NB4 (cell line): ENCODE measurements around the gene CNST.

Experiments used
- DNase-seq: peaks from one replicate; pipeline ENCODE4 v3.0.0; 2010; ENCODE audit warnings: low read depth
- H3K4me3 ChIP-seq: one replicate; pipeline ENCODE4 v1.5.1; 2011; ENCODE audit warnings: mild to moderate bottlenecking, low read depth, low read length, moderate library complexity
- MYC ChIP-seq: IDR thresholded peaks from 2 replicates; pipeline ENCODE4 v1.6.1; 2011; ENCODE audit warnings: low read depth, low read length
- POLR2A ChIP-seq: IDR thresholded peaks from 2 replicates; pipeline ENCODE4 v1.6.1; 2011; ENCODE audit warnings: mild to moderate bottlenecking; ENCODE audit not compliant: insufficient read length; ENCODE audit errors: extremely low read depth
- TF ChIP-seq, protein P1 (sequence below): IDR thresholded peaks from one replicate; pipeline ENCODE4 v1.5.1; 2012; ENCODE audit warnings: low read depth, low read length
- TF ChIP-seq, protein P2 (sequence below): IDR thresholded peaks from 2 replicates; pipeline ENCODE4 v1.6.1; 2011; ENCODE audit warnings: low read depth, low read length

CNST gene

DNA sequence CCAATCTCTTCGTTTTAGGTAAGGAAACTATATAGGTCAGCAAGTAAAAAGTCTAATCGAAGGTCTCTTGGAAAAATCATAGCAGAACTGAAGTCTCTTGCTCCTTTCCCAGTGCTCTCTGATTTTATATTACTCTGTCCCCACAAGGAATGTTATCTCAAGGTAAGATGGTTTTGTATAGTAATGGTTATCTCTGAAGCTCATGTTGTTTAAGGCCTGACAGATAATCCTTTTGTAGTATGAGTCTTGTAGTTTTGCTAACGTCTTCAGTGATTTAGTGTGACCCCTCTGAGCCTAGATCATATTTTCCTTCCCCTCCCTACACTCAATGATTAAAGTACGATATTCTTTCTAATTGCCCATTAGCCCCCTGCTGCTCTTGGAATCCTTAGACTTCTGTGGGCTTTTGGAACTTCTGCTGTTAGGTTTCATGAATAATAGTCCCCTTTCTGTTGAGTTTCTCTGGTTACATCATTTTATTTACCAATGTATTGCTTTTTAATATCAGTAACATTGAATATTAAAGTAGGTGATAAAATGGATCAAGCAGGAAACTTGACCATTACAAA, 52.1 kb downstream of the CNST start:
- H3K4me3 ChIP-seq: no peak overlapping the region
- no peak for DNase-seq
- TF ChIP-seq, protein P1, sequence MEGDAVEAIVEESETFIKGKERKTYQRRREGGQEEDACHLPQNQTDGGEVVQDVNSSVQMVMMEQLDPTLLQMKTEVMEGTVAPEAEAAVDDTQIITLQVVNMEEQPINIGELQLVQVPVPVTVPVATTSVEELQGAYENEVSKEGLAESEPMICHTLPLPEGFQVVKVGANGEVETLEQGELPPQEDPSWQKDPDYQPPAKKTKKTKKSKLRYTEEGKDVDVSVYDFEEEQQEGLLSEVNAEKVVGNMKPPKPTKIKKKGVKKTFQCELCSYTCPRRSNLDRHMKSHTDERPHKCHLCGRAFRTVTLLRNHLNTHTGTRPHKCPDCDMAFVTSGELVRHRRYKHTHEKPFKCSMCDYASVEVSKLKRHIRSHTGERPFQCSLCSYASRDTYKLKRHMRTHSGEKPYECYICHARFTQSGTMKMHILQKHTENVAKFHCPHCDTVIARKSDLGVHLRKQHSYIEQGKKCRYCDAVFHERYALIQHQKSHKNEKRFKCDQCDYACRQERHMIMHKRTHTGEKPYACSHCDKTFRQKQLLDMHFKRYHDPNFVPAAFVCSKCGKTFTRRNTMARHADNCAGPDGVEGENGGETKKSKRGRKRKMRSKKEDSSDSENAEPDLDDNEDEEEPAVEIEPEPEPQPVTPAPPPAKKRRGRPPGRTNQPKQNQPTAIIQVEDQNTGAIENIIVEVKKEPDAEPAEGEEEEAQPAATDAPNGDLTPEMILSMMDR: no peak
- no peak for TF ChIP-seq POLR2A
- TF ChIP-seq, protein P2, sequence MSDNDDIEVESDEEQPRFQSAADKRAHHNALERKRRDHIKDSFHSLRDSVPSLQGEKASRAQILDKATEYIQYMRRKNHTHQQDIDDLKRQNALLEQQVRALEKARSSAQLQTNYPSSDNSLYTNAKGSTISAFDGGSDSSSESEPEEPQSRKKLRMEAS: no peak
- no peak for TF ChIP-seq MYC

DNA sequence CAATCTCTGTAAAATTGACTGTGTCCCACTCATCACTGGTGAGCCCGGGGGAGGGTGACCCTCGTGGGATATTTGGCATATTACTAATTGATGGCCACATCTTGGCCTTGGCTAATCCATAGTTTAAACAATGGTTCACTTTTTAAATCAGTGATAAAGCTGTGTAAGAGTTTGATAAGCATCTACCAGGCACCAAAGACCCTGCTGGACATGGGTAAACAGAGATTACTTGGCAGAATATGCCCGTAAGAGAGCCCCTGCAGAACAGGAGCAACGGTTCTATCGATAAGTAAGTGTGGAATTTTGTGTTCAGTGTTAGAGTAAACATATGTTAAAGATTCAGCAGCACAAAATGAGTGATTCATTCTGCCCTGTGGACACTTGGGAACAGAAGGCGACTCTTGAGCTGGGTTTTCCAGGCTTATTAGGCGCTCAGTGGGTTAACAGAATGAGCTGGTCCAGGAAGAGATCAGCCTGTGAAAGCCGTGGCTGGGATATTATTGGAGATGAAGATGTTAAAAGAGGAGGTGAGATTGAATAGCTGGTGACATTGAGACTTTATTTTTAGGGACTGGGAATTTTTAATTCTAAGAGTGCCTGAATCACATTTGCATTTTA, 55.9 kb downstream of the CNST start:
- no peak for DNase-seq
- H3K4me3 ChIP-seq: no peak overlapping the region
- no peak for TF ChIP-seq POLR2A
- TF ChIP-seq, protein P2: no peak
- TF ChIP-seq MYC: no peak
- TF ChIP-seq, protein P1: no peak

DNA sequence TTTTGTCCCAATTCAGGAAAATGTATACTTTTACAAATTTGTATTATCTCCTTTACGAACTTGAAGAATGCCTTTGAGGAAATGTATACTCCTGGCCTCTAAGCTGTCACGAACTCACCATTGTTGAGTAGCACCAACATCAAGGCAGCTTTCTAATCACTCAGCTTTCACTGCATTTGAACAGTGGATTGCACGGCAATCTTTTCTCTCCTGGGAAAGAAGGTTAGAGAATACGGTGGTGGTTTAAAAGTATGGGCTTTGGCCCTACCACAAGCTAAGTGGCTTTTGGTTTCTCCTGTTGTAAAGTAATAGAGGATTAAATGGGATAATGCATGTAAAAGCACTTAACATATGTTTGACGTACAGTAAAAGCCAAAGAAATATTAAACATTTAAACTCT, 57.8 kb downstream of the CNST start:
- TF ChIP-seq MYC (no peak), POLR2A (no peak)
- TF ChIP-seq, protein P1: no peak
- TF ChIP-seq, protein P2: no peak
- no peak overlapping the region for H3K4me3 ChIP-seq
- DNase-seq: no peak

DNA sequence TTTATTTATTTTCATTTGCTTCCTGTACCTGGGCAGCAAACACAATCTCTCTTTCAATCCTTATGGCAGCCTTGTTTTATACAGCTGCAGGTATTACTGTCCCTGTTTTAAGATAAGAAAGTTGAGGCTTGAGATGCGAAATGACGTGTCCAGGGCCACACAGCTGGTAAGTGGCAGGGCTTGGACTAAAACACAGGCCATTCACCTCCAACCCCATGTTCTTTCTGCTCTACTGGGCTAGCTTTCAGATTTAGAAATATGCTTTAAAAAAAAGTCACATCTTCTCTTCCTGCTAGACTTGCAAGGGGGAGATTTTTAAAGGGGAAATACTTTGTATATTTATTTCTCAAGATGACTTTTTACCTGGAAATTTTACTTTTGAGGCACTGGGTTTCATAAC, 62.8 kb downstream of the CNST start:
- TF ChIP-seq, protein P2: no peak
- no peak for TF ChIP-seq MYC
- TF ChIP-seq, protein P1: no peak
- no peak for TF ChIP-seq POLR2A
- no peak overlapping the region for H3K4me3 ChIP-seq
- DNase-seq: no peak

DNA sequence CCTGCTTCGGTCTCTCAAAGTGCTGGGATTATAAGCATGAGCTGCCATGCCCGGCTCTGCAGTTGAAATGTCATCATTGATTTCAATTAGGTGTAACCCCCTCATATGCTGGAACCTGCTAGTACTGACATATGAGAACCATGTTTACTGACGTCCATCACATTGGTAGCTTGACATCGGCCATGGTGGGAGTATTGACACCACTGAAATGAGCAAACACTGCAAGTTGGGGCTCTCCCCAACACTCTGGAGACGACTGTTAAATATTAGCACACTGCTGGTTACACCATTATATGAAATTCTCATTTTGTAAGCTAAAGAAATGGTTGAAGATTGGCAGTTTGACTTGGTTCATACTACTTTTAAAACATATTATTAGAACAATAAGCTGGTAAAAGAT, 63.7 kb downstream of the CNST start:
- TF ChIP-seq MYC (no peak), POLR2A (no peak)
- TF ChIP-seq, protein P2: no peak
- TF ChIP-seq, protein P1: no peak
- no peak overlapping the region for H3K4me3 ChIP-seq
- no peak for DNase-seq
